Measurements from ENCODE around the gene ALKBH2. TPM values are rescaled to one million over a fixed set of nuclear protein-coding genes. Genes with fewer than 3 reads are reported as not detected.

ALKBH2 gene
- total RNA-seq, 6 donors from 2014 or later = 1.9 to 16.4 (median 12.4) TPM

DNA sequence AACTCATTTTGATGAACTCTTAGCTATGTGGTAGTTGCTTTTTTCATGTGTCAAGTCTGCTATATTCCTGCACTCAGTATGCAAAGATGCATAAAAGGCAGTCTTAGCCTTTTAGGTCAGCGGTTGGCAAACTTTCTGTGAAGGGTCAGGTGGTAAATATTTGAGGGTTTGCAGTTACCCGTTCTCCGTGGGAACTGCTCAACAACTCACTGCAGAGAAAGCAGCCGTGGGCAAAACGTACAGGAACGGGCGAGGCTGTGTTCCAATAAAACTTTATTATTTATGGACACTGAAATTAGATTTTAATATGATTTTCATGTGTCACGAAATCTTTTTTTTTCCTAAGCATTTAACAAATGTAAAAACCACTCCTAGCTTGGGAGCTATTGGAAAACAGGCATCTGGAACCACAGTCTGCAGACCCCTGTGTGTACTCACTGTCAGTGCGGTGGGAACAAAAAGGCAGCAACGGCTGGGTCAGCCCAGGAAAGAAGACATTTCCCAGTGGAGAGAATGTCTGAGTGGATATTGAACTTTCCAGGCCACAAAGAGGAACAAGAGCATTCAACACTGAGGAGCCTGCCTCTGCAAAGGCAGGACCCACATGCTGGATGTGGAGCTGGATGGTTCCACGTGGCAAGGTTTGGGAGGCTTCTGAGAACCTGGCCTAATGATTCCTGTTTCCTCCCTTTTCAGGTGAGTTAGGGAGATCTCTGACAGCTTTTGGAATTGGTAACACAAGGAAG, 19.6 kb upstream of the ALKBH2 start:
- TF ChIP-seq POLR2AphosphoS5 (IDR thresholded peaks at IDR 0.05) (no peak), EP300 (IDR thresholded peaks at IDR 0.05) (no peak), POLR2A (IDR thresholded peaks at IDR 0.05) (no peak)
- TF ChIP-seq, protein P1, sequence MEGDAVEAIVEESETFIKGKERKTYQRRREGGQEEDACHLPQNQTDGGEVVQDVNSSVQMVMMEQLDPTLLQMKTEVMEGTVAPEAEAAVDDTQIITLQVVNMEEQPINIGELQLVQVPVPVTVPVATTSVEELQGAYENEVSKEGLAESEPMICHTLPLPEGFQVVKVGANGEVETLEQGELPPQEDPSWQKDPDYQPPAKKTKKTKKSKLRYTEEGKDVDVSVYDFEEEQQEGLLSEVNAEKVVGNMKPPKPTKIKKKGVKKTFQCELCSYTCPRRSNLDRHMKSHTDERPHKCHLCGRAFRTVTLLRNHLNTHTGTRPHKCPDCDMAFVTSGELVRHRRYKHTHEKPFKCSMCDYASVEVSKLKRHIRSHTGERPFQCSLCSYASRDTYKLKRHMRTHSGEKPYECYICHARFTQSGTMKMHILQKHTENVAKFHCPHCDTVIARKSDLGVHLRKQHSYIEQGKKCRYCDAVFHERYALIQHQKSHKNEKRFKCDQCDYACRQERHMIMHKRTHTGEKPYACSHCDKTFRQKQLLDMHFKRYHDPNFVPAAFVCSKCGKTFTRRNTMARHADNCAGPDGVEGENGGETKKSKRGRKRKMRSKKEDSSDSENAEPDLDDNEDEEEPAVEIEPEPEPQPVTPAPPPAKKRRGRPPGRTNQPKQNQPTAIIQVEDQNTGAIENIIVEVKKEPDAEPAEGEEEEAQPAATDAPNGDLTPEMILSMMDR (IDR thresholded peaks at IDR 0.05) = no peak
- DNase-seq (no peak), ATAC-seq (ENCODE audit: low FRiP score in 2 of 2) (no peak)
- Histone ChIP-seq H3K9me3 (no peaks in the 10 kb centered on the region), H3K27ac (peak overlapping the region in 1 of 4 donors; percentile 42), H3K4me3 (no peak overlapping the region), H3K27me3 (no peaks in the 10 kb centered on the region), H3K4me1 (peaks cover 27 to 40% (median 29%) of the 10 kb centered on the region in 4 donors), H3K36me3 (peaks cover 0 to 7% (median 0%) of the 10 kb centered on the region in 4 donors)
- WGBS, 2 donors = 79 to 82% methylated on average over 11 of the region's 11 CpGs

DNA sequence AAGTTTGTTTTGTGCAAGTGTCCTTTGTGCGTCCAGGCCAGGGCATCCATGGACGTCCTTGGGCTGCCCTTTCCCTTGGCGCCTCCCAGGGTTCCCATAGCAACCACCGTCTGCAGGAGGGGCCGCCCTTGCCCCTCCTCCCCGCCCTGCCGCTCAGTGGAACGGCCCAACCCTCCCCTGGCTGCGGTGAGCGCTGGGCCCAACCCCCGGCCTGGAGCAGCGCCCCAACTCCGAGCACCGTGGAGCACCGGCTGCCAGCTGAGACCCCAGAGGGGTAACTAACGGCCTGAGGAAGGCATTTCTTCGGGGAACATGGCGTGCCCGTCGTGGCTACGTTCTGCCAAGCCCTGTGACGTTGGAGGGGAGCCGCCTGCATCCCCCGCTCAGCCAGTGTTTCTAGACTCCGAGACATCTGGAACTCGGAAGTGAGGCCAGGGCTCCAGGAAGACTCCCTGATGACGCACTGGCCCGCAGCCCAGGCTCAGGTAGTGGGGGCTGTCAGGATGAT, 17.8 kb upstream of the ALKBH2 start:
- Histone ChIP-seq H3K4me1 (peaks cover 19 to 25% (median 24%) of the 10 kb centered on the region in 4 donors), H3K27me3 (no peaks in the 10 kb centered on the region), H3K4me3 (peak overlapping the region; percentile 48 to 66 (median 56)), H3K27ac (peak overlapping the region; percentile 86 to 92 (median 90)), H3K9me3 (no peaks in the 10 kb centered on the region), H3K36me3 (peaks cover 0 to 22% (median 4%) of the 10 kb centered on the region in 4 donors)
- WGBS, 2 donors = 3 to 17% methylated on average over 11 to 12 of the region's 28 CpGs
- peak; percentile 91 to 93 for DNase-seq
- ATAC-seq (ENCODE audit: low FRiP score in 2 of 2) = peak; percentile 95 to 96
- TF ChIP-seq POLR2AphosphoS5 (IDR thresholded peaks at IDR 0.05) = peak; percentile 69 to 86
- TF ChIP-seq POLR2A (IDR thresholded peaks at IDR 0.05) = peak in 2 of 4 donors; percentile 60 to 80
- TF ChIP-seq, protein P1 (IDR thresholded peaks at IDR 0.05) = peak in 1 of 6 experiments; percentile 12
- peak in 2 of 4 donors; percentile 72 to 81 for TF ChIP-seq EP300 (IDR thresholded peaks at IDR 0.05)

DNA sequence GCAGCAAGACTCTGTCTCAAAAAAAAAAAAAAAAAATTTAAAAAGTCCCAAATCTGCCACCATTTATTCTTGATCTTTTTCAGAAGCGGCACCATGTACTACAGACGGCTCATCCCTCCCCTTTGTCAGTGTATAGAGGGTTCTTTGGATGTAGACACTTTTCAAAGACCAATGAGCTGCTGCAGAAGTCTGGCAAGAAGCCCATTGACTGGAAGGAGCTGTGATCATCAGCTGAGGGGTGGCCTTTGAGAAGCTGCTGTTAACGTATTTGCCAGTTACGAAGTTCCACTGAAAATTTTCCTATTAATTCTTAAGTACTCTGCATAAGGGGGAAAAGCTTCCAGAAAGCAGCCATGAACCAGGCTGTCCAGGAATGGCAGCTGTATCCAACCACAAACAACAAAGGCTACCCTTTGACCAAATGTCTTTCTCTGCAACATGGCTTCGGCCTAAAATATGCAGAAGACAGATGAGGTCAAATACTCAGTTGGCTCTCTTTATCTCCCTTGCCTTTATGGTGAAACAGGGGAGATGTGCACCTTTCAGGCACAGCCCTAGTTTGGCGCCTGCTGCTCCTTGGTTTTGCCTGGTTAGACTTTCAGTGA, 16.6 kb upstream of the ALKBH2 start:
- Histone ChIP-seq H3K9me3 (no peaks in the 10 kb centered on the region), H3K4me1 (peaks cover 10 to 16% (median 14%) of the 10 kb centered on the region in 4 donors), H3K27ac (peak overlapping the region; percentile 86 to 92 (median 90)), H3K27me3 (no peaks in the 10 kb centered on the region), H3K4me3 (no peak overlapping the region), H3K36me3 (peaks cover 5 to 34% (median 15%) of the 10 kb centered on the region in 4 donors)
- no peak for TF ChIP-seq EP300 (IDR thresholded peaks at IDR 0.05)
- no peak for TF ChIP-seq POLR2AphosphoS5 (IDR thresholded peaks at IDR 0.05)
- ATAC-seq (ENCODE audit: low FRiP score in 2 of 2) (no peak), DNase-seq (no peak)
- WGBS, 2 donors = 88 to 95% methylated on average over 6 of the region's 6 CpGs

DNA sequence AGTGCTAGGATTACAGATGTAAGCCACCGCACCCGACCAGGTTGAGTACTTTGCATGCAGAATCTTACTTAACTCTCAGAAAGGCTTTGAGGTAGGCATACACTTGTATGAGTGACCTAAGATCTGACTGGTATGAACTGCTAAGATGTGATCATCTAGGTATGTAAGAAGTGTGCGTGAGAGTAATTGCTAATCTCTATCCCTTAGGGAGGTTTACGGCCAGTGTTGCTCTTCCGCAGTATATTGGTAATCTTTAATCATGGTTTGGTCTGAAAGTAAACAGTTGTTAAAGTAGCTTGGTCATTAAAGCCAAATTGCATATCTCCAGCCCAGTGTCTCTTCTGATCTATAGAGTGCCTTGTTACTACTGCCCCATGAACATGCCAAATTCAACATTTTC, 11.9 kb upstream of the ALKBH2 start:
- no peak overlapping the region for H3K27ac ChIP-seq
- H3K36me3 ChIP-seq = peaks cover 13 to 67% (median 36%) of the 10 kb centered on the region in 4 donors
- no peak overlapping the region for H3K4me3 ChIP-seq
- H3K4me1 ChIP-seq = peaks cover 0 to 2% (median 0%) of the 10 kb centered on the region in 4 donors
- ATAC-seq (ENCODE audit: low FRiP score in 2 of 2) (no peak), DNase-seq (no peak)
- no peak for TF ChIP-seq POLR2A (IDR thresholded peaks at IDR 0.05)
- TF ChIP-seq, protein P1 (IDR thresholded peaks at IDR 0.05) = no peak
- TF ChIP-seq POLR2AphosphoS5 (IDR thresholded peaks at IDR 0.05) = no peak
- TF ChIP-seq EP300 (IDR thresholded peaks at IDR 0.05) = no peak
- no peaks in the 10 kb centered on the region for H3K9me3 ChIP-seq
- WGBS, 2 donors = 95 to 96% methylated on average over 5 of the region's 5 CpGs
- H3K27me3 ChIP-seq = no peaks in the 10 kb centered on the region

DNA sequence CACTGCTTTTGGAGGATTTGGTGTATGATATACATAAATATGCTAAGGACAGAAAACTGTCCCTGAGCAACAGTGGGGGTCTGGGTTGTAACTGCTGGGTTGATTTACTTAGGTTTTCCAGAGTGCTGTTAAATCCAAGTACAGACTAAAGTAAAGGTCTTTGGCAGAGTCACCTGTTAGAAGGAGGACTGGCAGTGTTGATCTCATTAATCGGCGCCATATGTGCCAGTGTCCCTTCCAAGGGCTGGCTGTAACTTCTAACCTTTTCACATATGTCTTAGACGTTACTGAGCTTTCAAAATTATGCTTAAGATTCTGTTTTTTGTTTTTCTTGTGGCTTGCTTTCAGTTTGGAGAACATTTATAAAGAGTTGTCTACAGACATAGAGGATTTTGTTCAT, 9.2 kb upstream of the ALKBH2 start:
- peaks cover 11 to 25% (median 13%) of the 10 kb centered on the region in 4 donors for H3K4me1 ChIP-seq
- no peak overlapping the region for H3K27ac ChIP-seq
- peaks cover 13 to 57% (median 36%) of the 10 kb centered on the region in 4 donors for H3K36me3 ChIP-seq
- WGBS, 2 donors = 84 to 97% methylated on average over 3 of the region's 3 CpGs
- no peaks in the 10 kb centered on the region for H3K9me3 ChIP-seq
- DNase-seq (no peak), ATAC-seq (ENCODE audit: low FRiP score in 2 of 2) (no peak)
- H3K27me3 ChIP-seq = no peaks in the 10 kb centered on the region
- TF ChIP-seq, protein P1 (IDR thresholded peaks at IDR 0.05) = no peak
- TF ChIP-seq POLR2AphosphoS5 (IDR thresholded peaks at IDR 0.05) = no peak
- no peak for TF ChIP-seq POLR2A (IDR thresholded peaks at IDR 0.05)
- TF ChIP-seq EP300 (IDR thresholded peaks at IDR 0.05) = no peak
- no peak overlapping the region for H3K4me3 ChIP-seq

Data from upper lobe of left lung (tissue), 6 donors.